Trophoblast cell (in vitro differentiated cells and primary cell): ENCODE data around the gene NOBOX.
"Not testable (repeated sequence)": the region's sequence is repeated elsewhere in the genome, so short reads cannot be mapped to it uniquely, and the experiment has no call there.

Experiments used
- DNase-seq, 2 donors: peaks; one replicate each; pipeline ENCODE4 v3.0.0-alpha.2; 2016
- H2AFZ ChIP-seq: 2 replicates; pipeline ENCODE4 v1.6.1; 2013; ENCODE audit warnings: low read length, moderate library complexity, mild to moderate bottlenecking; ENCODE audit not compliant: insufficient read depth, poor library complexity
- H2AK5ac ChIP-seq: 2 replicates; pipeline ENCODE4 v1.6.1; 2013; ENCODE audit warnings: mild to moderate bottlenecking, low read length
- H2BK120ac ChIP-seq: 2 replicates; pipeline ENCODE4 v1.6.1; 2013; ENCODE audit warnings: low read length, mild to moderate bottlenecking, moderate library complexity; ENCODE audit not compliant: insufficient read depth, poor library complexity
- H2BK12ac ChIP-seq: 2 replicates; pipeline ENCODE4 v1.6.1; 2013; ENCODE audit warnings: mild to moderate bottlenecking, low read length, moderate library complexity
- H2BK5ac ChIP-seq: 2 replicates; pipeline ENCODE4 v1.6.1; 2013; ENCODE audit warnings: low read length, low read depth, moderate library complexity, mild to moderate bottlenecking; ENCODE audit not compliant: poor library complexity
- H3K14ac ChIP-seq: 2 replicates; pipeline ENCODE4 v1.6.1; 2013; ENCODE audit warnings: mild to moderate bottlenecking, low read length
- H3K18ac ChIP-seq: 2 replicates; pipeline ENCODE4 v1.6.1; 2013; ENCODE audit warnings: mild to moderate bottlenecking, low read length
- H3K23ac ChIP-seq: 2 replicates; pipeline ENCODE4 v1.6.1; 2013; ENCODE audit warnings: low read length
- H3K27ac ChIP-seq: 2 replicates; pipeline ENCODE4 v1.5.1; 2013; ENCODE audit warnings: low read depth, mild to moderate bottlenecking, inconsistent platforms, low read length, moderate library complexity
- H3K27me3 ChIP-seq: 2 replicates; pipeline ENCODE4 v1.6.1; 2013; ENCODE audit warnings: inconsistent platforms, mild to moderate bottlenecking, low read length, moderate library complexity; ENCODE audit not compliant: insufficient read depth
- H3K36me3 ChIP-seq, 2 experiments: 1 replicate in 1 of 2; 2 replicates in 1 of 2; pipeline ENCODE4 v1.6.1; 2013; ENCODE audit warnings: low read length in 2 of 2, mild to moderate bottlenecking in 2 of 2, moderate library complexity in 1 of 2; ENCODE audit not compliant: insufficient read depth in 2 of 2, control insufficient read depth in 1 of 2
- H3K4ac ChIP-seq: 2 replicates; pipeline ENCODE4 v1.6.1; 2013; ENCODE audit warnings: low read depth, mild to moderate bottlenecking, low read length, moderate library complexity
- H3K4me1 ChIP-seq, 2 experiments: 1 replicate in 1 of 2; 2 replicates in 1 of 2; pipeline ENCODE4 v1.6.1; 2013; ENCODE audit warnings: low read length in 2 of 2, mild to moderate bottlenecking in 2 of 2, moderate library complexity in 1 of 2; ENCODE audit not compliant: insufficient read depth in 2 of 2, control insufficient read depth in 1 of 2
- H3K4me2 ChIP-seq: 2 replicates; pipeline ENCODE4 v1.6.1; 2013; ENCODE audit warnings: inconsistent platforms, mild to moderate bottlenecking, low read length, moderate library complexity
- H3K4me3 ChIP-seq: 2 replicates; pipeline ENCODE4 v1.5.1; 2013; ENCODE audit warnings: mild to moderate bottlenecking, low read depth, low read length, inconsistent platforms
- H3K79me1 ChIP-seq: one replicate; pipeline ENCODE4 v1.6.1; 2013; ENCODE audit warnings: low read length
- H3K79me2 ChIP-seq: 2 replicates; pipeline ENCODE4 v1.6.1; 2013; ENCODE audit warnings: low read length, mild to moderate bottlenecking; ENCODE audit not compliant: control insufficient read depth, insufficient read depth, poor library complexity
- H3K9ac ChIP-seq: 2 replicates; pipeline ENCODE4 v1.6.1; 2013; ENCODE audit warnings: mild to moderate bottlenecking, low read length
- H3K9me3 ChIP-seq: 2 replicates; pipeline ENCODE4 v1.6.1; 2013; ENCODE audit warnings: low read depth, mild to moderate bottlenecking, control low read depth, inconsistent platforms, low read length; ENCODE audit not compliant: insufficient read depth
- H4K12ac ChIP-seq: 2 replicates; pipeline ENCODE4 v1.6.1; 2013; ENCODE audit warnings: low read depth, mild to moderate bottlenecking, low read length, moderate library complexity
- H4K8ac ChIP-seq: 2 replicates; pipeline ENCODE4 v1.6.1; 2013; ENCODE audit warnings: low read depth, mild to moderate bottlenecking, low read length, moderate library complexity
- H4K91ac ChIP-seq: one replicate; pipeline ENCODE4 v1.6.1; 2013; ENCODE audit warnings: low read depth, mild to moderate bottlenecking, low read length, moderate library complexity
- WGBS: extraction: QIAGEN DNeasy Blood & Tissue Kit; methylation state at CpG from one replicate; pipeline ENCODE4 v1.1.7; 2013; ENCODE audit warnings: missing lambda C conversion rate; ENCODE audit not compliant: insufficient read length, insufficient coverage; ENCODE audit errors: extremely low coverage; 5-methylcytosine and 5-hydroxymethylcytosine counted together

NOBOX gene

DNA sequence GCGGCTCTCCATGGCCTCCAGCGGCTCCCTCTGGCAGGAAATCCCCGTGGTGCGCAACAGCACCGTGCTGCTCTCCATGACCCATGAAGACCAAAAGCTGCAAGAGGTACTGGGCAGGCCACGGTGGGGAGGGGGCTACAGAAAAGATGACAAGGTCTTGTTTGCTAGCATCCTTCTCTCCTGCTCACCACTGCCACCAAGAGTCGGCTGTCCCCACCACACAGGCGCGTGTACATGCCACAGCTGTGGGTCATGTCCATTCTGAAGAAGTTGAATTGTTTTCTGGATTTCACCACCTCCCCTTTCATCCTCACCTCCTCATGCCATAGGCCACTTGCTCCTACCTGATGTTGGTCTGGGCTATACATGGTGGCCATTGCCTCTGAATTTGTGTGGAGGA, 36.2 kb downstream of the NOBOX start:
- H4K12ac ChIP-seq, H2AFZ ChIP-seq, H2AK5ac ChIP-seq, H3K79me1 ChIP-seq, H2BK12ac ChIP-seq, H3K9me3 ChIP-seq, H2BK5ac ChIP-seq, H3K9ac ChIP-seq, H3K4ac ChIP-seq, H3K4me2 ChIP-seq, H3K27me3 ChIP-seq, H3K4me3 ChIP-seq, DNase-seq, H2BK120ac ChIP-seq, H3K14ac ChIP-seq, H3K27ac ChIP-seq, H3K23ac ChIP-seq, H4K91ac ChIP-seq, H4K8ac ChIP-seq, H3K36me3 ChIP-seq, H3K18ac ChIP-seq, H3K4me1 ChIP-seq, H3K79me2 ChIP-seq: not testable (repeated sequence)
- WGBS = no CpG with 5 or more reads among the region's 9 CpGs

GRCh38 chr7:144365523-144365922, 38.0 kb downstream of the NOBOX start:
- no CpG with 5 or more reads among the region's 6 CpGs for WGBS

GRCh38 chr7:144362061-144362460, 41.4 kb downstream of the NOBOX start:
- not testable (repeated sequence) for H2BK120ac ChIP-seq, H4K8ac ChIP-seq, H3K4ac ChIP-seq, H3K23ac ChIP-seq, H2AK5ac ChIP-seq, H3K79me2 ChIP-seq, H4K91ac ChIP-seq, H3K9ac ChIP-seq, H3K4me3 ChIP-seq, H2BK12ac ChIP-seq, H3K27ac ChIP-seq, H3K27me3 ChIP-seq, H3K36me3 ChIP-seq, DNase-seq, H4K12ac ChIP-seq, H3K4me2 ChIP-seq, H2BK5ac ChIP-seq, H3K18ac ChIP-seq, H3K79me1 ChIP-seq, H3K14ac ChIP-seq, H3K9me3 ChIP-seq, H2AFZ ChIP-seq, H3K4me1 ChIP-seq
- no CpG with 5 or more reads among the region's 3 CpGs for WGBS

More at GRCh38 chr7:144365523-144365922, 38.0 kb downstream of the NOBOX start:
- H3K4me1 ChIP-seq, H3K4me2 ChIP-seq, H3K4ac ChIP-seq, H2BK120ac ChIP-seq, H4K91ac ChIP-seq, H4K12ac ChIP-seq, H3K79me2 ChIP-seq, H3K27me3 ChIP-seq, H3K14ac ChIP-seq, DNase-seq, H2BK5ac ChIP-seq, H3K4me3 ChIP-seq, H3K9me3 ChIP-seq, H3K18ac ChIP-seq, H3K23ac ChIP-seq, H3K27ac ChIP-seq, H3K9ac ChIP-seq, H4K8ac ChIP-seq, H3K36me3 ChIP-seq, H3K79me1 ChIP-seq, H2AFZ ChIP-seq, H2BK12ac ChIP-seq, H2AK5ac ChIP-seq: not testable (repeated sequence)

- H4K91ac ChIP-seq, DNase-seq, H3K36me3 ChIP-seq, H3K18ac ChIP-seq, H2BK12ac ChIP-seq, H3K27me3 ChIP-seq, H3K4me1 ChIP-seq, H3K14ac ChIP-seq, H3K79me1 ChIP-seq, H4K8ac ChIP-seq, H2BK5ac ChIP-seq, H3K4me3 ChIP-seq, H3K79me2 ChIP-seq, H3K4ac ChIP-seq, H3K9ac ChIP-seq, H3K23ac ChIP-seq, H3K9me3 ChIP-seq, H3K27ac ChIP-seq, H2BK120ac ChIP-seq, H3K4me2 ChIP-seq, H2AK5ac ChIP-seq, H4K12ac ChIP-seq, H2AFZ ChIP-seq: not testable (repeated sequence)
- no CpG with 5 or more reads among the region's 11 CpGs for WGBS
Observed at GRCh38 chr7:144356860-144357259, 46.6 kb downstream of the NOBOX start.
